A549 (cell line): ENCODE measurements around the gene CD2BP2. TPM values are rescaled to one million over a fixed set of nuclear protein-coding genes. Genes with fewer than 3 reads are reported as not detected.
A peak's percentile ranks its signal among the peaks of the same experiment; 100 is the strongest.

Source experiments
- ATAC-seq, 2 experiments: fragments of 200-7000 bp in 1 of 2; fragments of >200 bp in 1 of 2; cut with Nextera tagmentation in 1 of 2; cut with Tn5 transposase in 1 of 2; 3 replicates each; pipeline versions ENCODE4 v1.8.0 to v1.9.1; 2018 to 2020; ENCODE audit warnings: mild to moderate bottlenecking in 1 of 2, moderate library complexity in 1 of 2
- CTCF ChIA-PET: fragments of 300-600 bp; sonication (Branson Sonifier 250); formaldehyde crosslinking; extraction: SDS; loops from one replicate; lab custom pipeline; 2021; ENCODE audit warnings: antibody characterized with exemption, inconsistent platforms; lab: Yijun Ruan, JAX
- POLR2A ChIA-PET: fragments of 350-600 bp; formaldehyde crosslinking; extraction: SDS; loops from one replicate; lab custom pipeline; 2021; ENCODE audit warnings: antibody characterized with exemption, inconsistent platforms; lab: Yijun Ruan, JAX
- DNase-seq, 2 experiments: peaks; one replicate each; pipeline versions ENCODE4 v3.0.0 to v3.0.0-alpha.2; 2011 to 2016; ENCODE audit warnings: low read depth in 1 of 2, low spot score in 1 of 2
- FAIRE-seq: peaks from 2 replicates; lab custom pipeline; 2011; peaks lifted over from hg19 to GRCh38; lab: Jason Lieb, UNC
- H3K27ac ChIP-seq, 2 experiments: fragments of >200 bp; sonication (Bioruptor Twin); formaldehyde crosslinking; 3 replicates each; pipeline ENCODE4 v1.5.1; 2016 to 2017
- H3K4me1 ChIP-seq: fragments of >200 bp; sonication (Bioruptor Twin); formaldehyde crosslinking; 3 replicates; pipeline ENCODE4 v1.6.1; 2016
- H3K4me2 ChIP-seq: fragments of >200 bp; sonication (Bioruptor Twin); formaldehyde crosslinking; 3 replicates; pipeline ENCODE4 v1.6.1; 2016
- H3K4me3 ChIP-seq: fragments of >200 bp; sonication (Bioruptor Twin); formaldehyde crosslinking; 3 replicates; pipeline ENCODE4 v1.5.1; 2016
- H3K9me3 ChIP-seq: fragments of >200 bp; sonication (Bioruptor Twin); formaldehyde crosslinking; 3 replicates; pipeline ENCODE4 v1.6.1; 2016
- BHLHE40 ChIP-seq: IDR thresholded peaks from 2 replicates; pipeline ENCODE4 v1.6.1; 2012; ENCODE audit warnings: low read depth, low read length, inconsistent platforms
- CHD2 ChIP-seq: fragments of 150-350 bp; IDR thresholded peaks from 2 replicates; pipeline ENCODE4 v1.6.1; 2014; ENCODE audit warnings: low read length; ENCODE audit not compliant: partially characterized antibody
- ESRRA ChIP-seq: fragments of 150-350 bp; IDR thresholded peaks from 2 replicates; pipeline ENCODE4 v1.6.1; 2014; ENCODE audit warnings: mild to moderate bottlenecking, low read length, borderline replicate concordance
- FOSB ChIP-seq: fragments of 250-450 bp; sonication (Bioruptor Pico); IDR thresholded peaks from 2 replicates; pipeline ENCODE4 v1.5.0; 2020; ENCODE audit warnings: mild to moderate bottlenecking, moderate library complexity
- MAFK ChIP-seq: fragments of 450-650 bp; IDR thresholded peaks from 2 replicates; pipeline ENCODE4 v1.6.1; 2014; ENCODE audit not compliant: partially characterized antibody
- MYC ChIP-seq: IDR thresholded peaks from 2 replicates; pipeline ENCODE4 v1.6.1; 2012; ENCODE audit warnings: mild to moderate bottlenecking, inconsistent platforms, low read length, improper control_type of control experiment, borderline replicate concordance
- NFE2L2 ChIP-seq: fragments of 150-350 bp; conservative IDR thresholded peaks from 2 replicates; pipeline ENCODE4 v1.6.1; 2014; ENCODE audit warnings: low read length
- PHF8 ChIP-seq: fragments of 200-600 bp; sonication (generic); IDR thresholded peaks from 2 replicates; pipeline ENCODE4 v1.6.1; 2016; ENCODE audit warnings: low read depth, mild to moderate bottlenecking, antibody characterized with exemption, moderate library complexity, borderline replicate concordance
- POLR2AphosphoS2 ChIP-seq: conservative IDR thresholded peaks from 2 replicates; pipeline ENCODE4 v1.6.1; 2012; ENCODE audit warnings: low read length, improper control_type of control experiment, inconsistent platforms
- RCOR1 ChIP-seq: fragments of 150-350 bp; IDR thresholded peaks from 2 replicates; pipeline ENCODE4 v1.6.1; 2014; ENCODE audit warnings: antibody characterized with exemption, low read length, low read depth
- RFX5 ChIP-seq: fragments of 450-650 bp; IDR thresholded peaks from 2 replicates; pipeline ENCODE4 v1.7.1; 2014; ENCODE audit warnings: antibody characterized with exemption, mild to moderate bottlenecking, moderate library complexity
- RNF2 ChIP-seq: fragments of 200-600 bp; sonication (generic); IDR thresholded peaks from 2 replicates; pipeline ENCODE4 v1.6.1; 2016; ENCODE audit warnings: low read depth, mild to moderate bottlenecking, antibody characterized with exemption, moderate library complexity, borderline replicate concordance
- SMC3 ChIP-seq: fragments of >200 bp; sonication (Bioruptor Twin); formaldehyde crosslinking; IDR thresholded peaks from 3 replicates; pipeline ENCODE4 v1.6.1; 2018; ENCODE audit warnings: inconsistent platforms
- SREBF2 ChIP-seq: fragments of 450-650 bp; IDR thresholded peaks from 2 replicates; pipeline ENCODE4 v1.6.1; 2014; ENCODE audit warnings: mild to moderate bottlenecking, moderate library complexity
- WGBS: methylation state at CpG from one replicate; pipeline ENCODE4 v1.1.6; 2017; ENCODE audit errors: missing lambda C conversion rate; 5-methylcytosine and 5-hydroxymethylcytosine counted together
- polyA plus RNA-seq, 4 experiments: library from polyadenylated mRNA; depleted of rRNA in 3 of 4; stranded (reverse); fragments of >200 nt; fragmentation: RNase III in 1 of 4; extraction: RNeasy Plus Mini Kit Qiagen cat#74134 plus additional on column Dnase treatment in 1 of 4; gene quantifications; 2 replicates in 3 of 4; 3 replicates in 1 of 4; pipeline ENCODE4 v1.2.3, GENCODE V29; 2011 to 2017
- TF ChIP-seq, protein P1 (sequence below): fragments of 450-650 bp; IDR thresholded peaks from 2 replicates; pipeline ENCODE4 v1.6.1; 2014; ENCODE audit warnings: antibody characterized with exemption
- TF ChIP-seq, protein P2 (sequence below): fragments of >200 bp; sonication (Bioruptor Twin); formaldehyde crosslinking; IDR thresholded peaks from 3 replicates; pipeline ENCODE4 v1.6.1; 2016
- TF ChIP-seq, protein P3 (sequence below): IDR thresholded peaks from 2 replicates; pipeline ENCODE4 v1.6.1; 2012

Gene CD2BP2
- polyA plus RNA-seq, 2 of the 4 experiments (the other 2 are of a cell fraction): 35.6 to 54.0 TPM

GRCh38 chr16:30395155-30395991, 40.3 kb upstream of the CD2BP2 start, which contains the start of gene ZNF48 (continued):
- TF ChIP-seq MYC: 0 out of 2 replicates have a peak, but pooled peaks have one; percentile 20
- TF ChIP-seq FOSB (CRISPR knock-in tag): no peak
- TF ChIP-seq, protein P1, sequence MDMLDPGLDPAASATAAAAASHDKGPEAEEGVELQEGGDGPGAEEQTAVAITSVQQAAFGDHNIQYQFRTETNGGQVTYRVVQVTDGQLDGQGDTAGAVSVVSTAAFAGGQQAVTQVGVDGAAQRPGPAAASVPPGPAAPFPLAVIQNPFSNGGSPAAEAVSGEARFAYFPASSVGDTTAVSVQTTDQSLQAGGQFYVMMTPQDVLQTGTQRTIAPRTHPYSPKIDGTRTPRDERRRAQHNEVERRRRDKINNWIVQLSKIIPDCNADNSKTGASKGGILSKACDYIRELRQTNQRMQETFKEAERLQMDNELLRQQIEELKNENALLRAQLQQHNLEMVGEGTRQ: no peak
- TF ChIP-seq PHF8: peak; percentile 21
- TF ChIP-seq SREBF2: no peak
- TF ChIP-seq, protein P2, sequence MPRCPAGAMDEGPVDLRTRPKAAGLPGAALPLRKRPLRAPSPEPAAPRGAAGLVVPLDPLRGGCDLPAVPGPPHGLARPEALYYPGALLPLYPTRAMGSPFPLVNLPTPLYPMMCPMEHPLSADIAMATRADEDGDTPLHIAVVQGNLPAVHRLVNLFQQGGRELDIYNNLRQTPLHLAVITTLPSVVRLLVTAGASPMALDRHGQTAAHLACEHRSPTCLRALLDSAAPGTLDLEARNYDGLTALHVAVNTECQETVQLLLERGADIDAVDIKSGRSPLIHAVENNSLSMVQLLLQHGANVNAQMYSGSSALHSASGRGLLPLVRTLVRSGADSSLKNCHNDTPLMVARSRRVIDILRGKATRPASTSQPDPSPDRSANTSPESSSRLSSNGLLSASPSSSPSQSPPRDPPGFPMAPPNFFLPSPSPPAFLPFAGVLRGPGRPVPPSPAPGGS: peak; percentile 73

DNA sequence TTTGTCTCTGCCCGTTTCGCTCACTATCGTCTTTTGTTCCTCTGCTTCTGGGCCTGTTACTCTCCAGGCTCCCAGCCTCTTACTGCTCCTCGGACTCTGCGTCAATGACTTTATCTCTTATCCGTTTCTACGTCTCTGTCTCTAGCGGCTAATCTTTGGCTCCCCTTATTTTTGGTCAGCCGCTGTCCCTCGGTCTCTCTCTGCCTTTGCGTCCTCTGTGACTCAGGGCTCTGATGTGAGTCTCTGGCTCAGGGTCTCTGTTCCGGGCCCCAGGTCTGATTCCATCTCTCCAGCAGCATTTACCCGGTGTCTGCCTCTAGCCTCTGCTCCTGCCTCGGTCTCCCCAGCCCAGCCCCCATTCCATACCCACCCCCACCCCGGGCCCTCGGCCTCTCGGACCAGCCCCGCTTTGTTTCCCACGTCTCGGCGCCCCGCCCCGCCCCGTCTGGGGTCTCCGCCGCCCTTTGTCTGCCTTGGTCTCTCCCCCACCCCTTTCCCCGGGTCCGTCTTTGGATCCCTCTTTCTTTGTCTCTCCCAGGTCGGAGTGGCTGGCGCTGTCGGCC, 39.6 kb upstream of the CD2BP2 start:
- no peak for DNase-seq
- Histone ChIP-seq H3K4me2 (peak overlapping the region; percentile 97), H3K9me3 (no peaks in the 10 kb centered on the region), H3K27ac (peak overlapping the region; percentile 95 to 98), H3K4me1 (peaks cover 12% of the 10 kb centered on the region), H3K4me3 (peak overlapping the region; percentile 86)
- WGBS: 50% methylated on average over 18 of the region's 31 CpGs
- no peak for FAIRE-seq
- ChIA-PET POLR2A (interaction anchor here (0.5 to 1.7 kb wide), 9 partner anchors 9 to 256 kb away, joined by 3 to 13 read pairs (median 4); partner anchors contain the start of genes SEPTIN1, TBC1D10B and ZNF771), CTCF (interaction anchor here (0.6 to 11.5 kb wide), 12 partner anchors 13 to 36 kb away, joined by 3 to 149 read pairs (median 4); partner anchors contain the start of genes DCTPP1, SEPTIN1 and ZNF771)
- TF ChIP-seq RCOR1 (no peak), PHF8 (0 out of 2 replicates have a peak, but pooled peaks have one; percentile 64), RNF2 (no peak), NFE2L2 (no peak), ESRRA (no peak)
- peak; percentile 15 to 39; a peak in 3 of 6 replicates for ATAC-seq

DNA sequence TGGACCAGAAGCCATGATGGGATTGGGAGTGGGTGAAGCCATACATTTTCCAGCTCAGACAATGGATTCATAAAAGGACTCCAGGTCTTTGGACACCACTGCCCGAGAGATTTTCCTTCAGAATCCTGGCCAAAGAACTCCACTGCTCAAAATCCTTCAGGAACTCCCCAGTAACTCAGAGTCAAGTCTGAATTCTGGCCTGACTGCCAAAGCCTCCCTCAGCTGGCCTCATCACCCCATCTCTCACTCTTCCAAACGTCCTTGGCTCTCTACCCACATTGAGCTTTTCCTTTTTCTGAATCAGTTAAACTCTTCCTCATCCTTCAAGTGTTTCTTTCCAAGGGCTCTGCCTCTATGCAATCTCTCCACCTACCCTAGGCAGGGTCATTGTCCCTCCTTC, 28.4 kb upstream of the CD2BP2 start:
- CTCF ChIA-PET: interaction anchor here (1.0 to 6.1 kb wide), 4 partner anchors 25 to 245 kb away, joined by 3 to 26 read pairs (median 4); partner anchors contain the start of gene DCTPP1
- FAIRE-seq: no peak

More for the DNA sequence above, 28.4 kb upstream of the CD2BP2 start:
- no peaks in the 10 kb centered on the region for H3K9me3 ChIP-seq
- POLR2A ChIA-PET: interaction anchor here (1.1 to 1.2 kb wide), 2 partner anchors 12 to 34 kb away, joined by 4 read pairs; partner anchors contain the start of gene ZNF48
- no peak overlapping the region for H3K27ac ChIP-seq
- DNase-seq: no peak
- peaks cover 5% of the 10 kb centered on the region; the same call in 1 of the 3 replicates for H3K4me1 ChIP-seq
- TF ChIP-seq NFE2L2 (no peak), MAFK (no peak), BHLHE40 (no peak), RCOR1 (no peak), SREBF2 (no peak), FOSB (CRISPR knock-in tag) (no peak), RFX5 (no peak), POLR2AphosphoS2 (no peak), SMC3 (no peak), CHD2 (no peak)
- TF ChIP-seq, protein P3, sequence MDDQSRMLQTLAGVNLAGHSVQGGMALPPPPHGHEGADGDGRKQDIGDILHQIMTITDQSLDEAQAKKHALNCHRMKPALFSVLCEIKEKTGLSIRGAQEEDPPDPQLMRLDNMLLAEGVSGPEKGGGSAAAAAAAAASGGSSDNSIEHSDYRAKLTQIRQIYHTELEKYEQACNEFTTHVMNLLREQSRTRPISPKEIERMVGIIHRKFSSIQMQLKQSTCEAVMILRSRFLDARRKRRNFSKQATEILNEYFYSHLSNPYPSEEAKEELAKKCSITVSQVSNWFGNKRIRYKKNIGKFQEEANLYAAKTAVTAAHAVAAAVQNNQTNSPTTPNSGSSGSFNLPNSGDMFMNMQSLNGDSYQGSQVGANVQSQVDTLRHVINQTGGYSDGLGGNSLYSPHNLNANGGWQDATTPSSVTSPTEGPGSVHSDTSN: no peak
- TF ChIP-seq, protein P1: no peak
- TF ChIP-seq, all 56 proteins: peak for 0
- 54% methylated on average over 2 of the region's 2 CpGs for WGBS
- no peak for ATAC-seq
- no peak overlapping the region for H3K4me2 ChIP-seq
- H3K4me3 ChIP-seq: no peak overlapping the region
